ENCODE measurements around the gene ZNF667.

GRCh38 chr19:56477429-56478338 lies 539 bp upstream of the ZNF667 start:
- TF ChIP-seq, protein P1, sequence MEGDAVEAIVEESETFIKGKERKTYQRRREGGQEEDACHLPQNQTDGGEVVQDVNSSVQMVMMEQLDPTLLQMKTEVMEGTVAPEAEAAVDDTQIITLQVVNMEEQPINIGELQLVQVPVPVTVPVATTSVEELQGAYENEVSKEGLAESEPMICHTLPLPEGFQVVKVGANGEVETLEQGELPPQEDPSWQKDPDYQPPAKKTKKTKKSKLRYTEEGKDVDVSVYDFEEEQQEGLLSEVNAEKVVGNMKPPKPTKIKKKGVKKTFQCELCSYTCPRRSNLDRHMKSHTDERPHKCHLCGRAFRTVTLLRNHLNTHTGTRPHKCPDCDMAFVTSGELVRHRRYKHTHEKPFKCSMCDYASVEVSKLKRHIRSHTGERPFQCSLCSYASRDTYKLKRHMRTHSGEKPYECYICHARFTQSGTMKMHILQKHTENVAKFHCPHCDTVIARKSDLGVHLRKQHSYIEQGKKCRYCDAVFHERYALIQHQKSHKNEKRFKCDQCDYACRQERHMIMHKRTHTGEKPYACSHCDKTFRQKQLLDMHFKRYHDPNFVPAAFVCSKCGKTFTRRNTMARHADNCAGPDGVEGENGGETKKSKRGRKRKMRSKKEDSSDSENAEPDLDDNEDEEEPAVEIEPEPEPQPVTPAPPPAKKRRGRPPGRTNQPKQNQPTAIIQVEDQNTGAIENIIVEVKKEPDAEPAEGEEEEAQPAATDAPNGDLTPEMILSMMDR (conservative IDR thresholded peaks at IDR 0.05 in 1 of 2, IDR thresholded peaks at IDR 0.05 in 1 of 2; ENCODE audit: extremely low read depth in 1 of 2, insufficient read depth in 1 of 2, low read depth in 1 of 2, low read length in 2 of 2) = no peak
- TF ChIP-seq EZH2 (IDR thresholded peaks at IDR 0.05; ENCODE audit: borderline replicate concordance, low read length) = no peak
